CD4-positive, alpha-beta T cell treated with Interferon gamma for 1 hour (primary cell): ENCODE measurements around the gene RNF19B.
A peak's percentile ranks its signal among the peaks of the same experiment; 100 is the strongest.

ENCODE experiments used
- DNase-seq: peaks from one replicate; pipeline ENCODE4 v3.0.0-alpha.2; 2020

RNF19B gene

DNA sequence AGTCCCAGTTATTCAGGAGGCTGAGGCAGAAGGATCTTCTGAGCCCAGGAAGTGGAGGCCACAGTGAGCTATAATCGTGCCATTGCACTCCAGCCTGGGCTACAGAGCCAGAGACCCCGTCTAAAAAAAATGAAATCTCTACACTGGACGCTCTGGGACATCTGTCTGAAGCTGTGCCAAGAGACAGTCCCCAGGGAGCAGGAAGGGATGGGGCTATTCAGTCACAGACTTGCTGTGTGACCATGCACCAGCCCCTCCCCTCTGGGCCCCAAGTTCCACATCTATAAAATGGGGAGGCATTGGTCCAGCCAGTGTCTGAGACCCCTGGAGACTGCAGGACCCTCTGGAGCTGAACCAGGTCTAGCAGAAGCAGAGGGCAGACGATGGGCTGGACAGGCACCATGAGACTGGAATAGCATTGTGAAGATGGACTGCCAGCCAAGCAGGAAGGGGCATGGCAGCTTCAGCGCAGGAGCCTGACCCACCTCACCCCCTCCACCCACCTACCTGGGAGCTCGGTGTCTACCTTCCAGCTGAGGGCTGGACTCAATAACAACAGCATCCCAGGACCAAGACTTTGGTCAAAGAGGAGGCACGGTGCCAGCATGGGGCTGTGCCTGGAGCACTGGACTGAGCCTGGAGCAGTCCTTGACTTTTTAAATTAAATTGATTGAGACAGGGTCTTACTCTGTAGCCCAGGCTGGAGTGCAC lies 64.9 kb downstream of the RNF19B start:
- no peak for DNase-seq

DNA sequence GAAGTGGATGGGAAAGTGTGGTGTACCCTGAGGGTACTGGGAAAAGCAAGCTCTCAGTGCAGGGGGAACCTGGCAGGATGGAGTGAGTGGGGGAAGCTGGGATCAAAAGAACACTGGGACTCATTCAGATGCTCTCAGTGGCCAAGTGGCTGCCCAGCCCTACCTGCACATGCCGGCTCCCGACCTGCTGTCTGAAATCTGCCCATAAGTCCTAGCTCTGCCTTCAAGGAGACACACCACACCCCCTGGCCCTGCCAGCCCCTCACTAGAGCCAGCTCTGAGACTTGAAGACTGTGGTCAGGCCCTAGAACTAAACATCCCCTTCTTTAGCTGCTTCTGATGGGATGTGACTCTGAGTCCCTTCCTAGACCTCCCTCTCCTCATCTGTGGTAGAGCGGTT lies 65.7 kb downstream of the RNF19B start:
- DNase-seq, result no peak

DNA sequence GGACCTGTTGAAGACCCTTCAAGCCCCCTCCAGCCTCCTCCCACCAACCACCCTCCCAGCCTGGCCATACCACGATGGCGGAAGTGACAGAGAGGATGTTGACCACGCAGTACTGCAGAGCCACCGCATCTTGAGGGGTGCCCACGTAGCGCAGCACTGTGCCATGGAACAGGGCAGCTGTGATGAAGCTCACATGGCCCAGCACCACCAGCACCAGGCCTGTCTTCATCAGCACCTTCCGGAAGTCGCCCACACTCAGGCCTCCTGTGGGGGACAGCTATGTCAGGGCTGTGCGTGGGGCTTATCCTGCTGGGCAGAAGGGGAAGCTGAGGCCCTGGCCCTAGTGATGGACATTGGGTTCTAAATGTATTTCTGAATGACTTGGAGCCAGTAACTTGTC lies 66.6 kb downstream of the RNF19B start:
- DNase-seq, result no peak

DNA sequence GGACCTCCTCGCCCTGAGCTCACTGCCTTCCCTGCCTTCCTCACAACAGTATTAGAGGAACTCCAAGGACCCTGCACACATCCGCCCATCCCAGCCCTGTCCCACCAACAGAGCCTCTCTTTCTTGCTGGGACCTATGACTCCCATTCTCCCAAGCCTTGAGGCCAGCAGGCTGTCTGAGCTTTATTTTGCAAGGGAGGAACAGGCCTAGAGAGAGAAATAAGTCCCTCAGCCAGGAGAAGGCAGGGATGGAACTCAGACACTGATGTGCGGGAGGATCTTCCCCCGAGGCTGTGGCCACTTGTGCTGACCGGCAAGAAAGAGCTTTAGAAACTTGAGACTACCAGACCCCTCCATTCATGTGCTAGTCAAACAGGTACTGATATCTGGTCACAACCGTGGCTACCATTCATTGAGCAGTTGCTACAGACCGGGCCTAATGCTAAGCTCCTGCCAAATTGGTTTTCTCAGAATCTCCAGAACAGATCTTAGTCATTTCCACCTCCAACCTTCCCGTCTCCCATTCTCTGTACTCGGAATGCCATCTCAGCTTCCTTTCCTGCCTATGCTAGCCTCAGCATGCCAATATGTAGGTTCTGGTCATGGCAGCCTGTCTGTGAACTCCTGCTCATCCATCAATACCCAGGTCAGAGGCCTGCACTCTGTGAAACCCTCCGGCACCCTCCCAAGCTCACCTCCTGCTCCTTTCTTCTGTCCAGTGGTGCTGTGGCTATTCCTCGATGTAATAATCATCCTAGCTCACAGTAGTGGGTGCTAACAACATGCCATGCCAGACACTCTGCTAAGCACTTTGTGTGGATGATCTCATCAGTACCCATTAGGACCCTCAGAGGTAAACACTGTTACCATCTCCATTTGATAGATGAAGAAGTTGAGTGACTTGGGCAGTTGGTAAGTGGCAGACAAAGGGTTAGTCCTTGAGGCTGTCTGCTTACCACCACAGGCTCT lies 67.2 kb downstream of the RNF19B start:
- no peak for DNase-seq

DNA sequence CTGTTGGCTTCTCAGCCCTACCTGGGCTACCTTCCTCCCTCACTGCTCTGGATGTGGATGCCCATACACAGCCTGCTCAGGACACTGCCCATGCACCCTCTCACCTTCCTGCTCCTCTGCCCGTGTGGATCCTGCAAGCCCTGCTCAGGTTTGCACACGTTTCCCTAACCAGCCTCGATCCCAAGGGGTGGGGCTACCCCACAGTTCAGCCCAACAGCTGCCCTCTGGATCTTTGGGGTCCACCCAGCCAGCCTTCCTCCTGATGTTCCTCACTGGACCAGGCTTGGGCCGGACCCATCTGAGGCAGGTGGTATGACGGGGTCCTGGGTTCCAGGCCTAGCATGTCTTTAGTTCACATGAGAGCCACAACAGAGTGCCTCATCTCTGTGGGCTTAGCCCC lies 68.2 kb downstream of the RNF19B start:
- no peak for DNase-seq

DNA sequence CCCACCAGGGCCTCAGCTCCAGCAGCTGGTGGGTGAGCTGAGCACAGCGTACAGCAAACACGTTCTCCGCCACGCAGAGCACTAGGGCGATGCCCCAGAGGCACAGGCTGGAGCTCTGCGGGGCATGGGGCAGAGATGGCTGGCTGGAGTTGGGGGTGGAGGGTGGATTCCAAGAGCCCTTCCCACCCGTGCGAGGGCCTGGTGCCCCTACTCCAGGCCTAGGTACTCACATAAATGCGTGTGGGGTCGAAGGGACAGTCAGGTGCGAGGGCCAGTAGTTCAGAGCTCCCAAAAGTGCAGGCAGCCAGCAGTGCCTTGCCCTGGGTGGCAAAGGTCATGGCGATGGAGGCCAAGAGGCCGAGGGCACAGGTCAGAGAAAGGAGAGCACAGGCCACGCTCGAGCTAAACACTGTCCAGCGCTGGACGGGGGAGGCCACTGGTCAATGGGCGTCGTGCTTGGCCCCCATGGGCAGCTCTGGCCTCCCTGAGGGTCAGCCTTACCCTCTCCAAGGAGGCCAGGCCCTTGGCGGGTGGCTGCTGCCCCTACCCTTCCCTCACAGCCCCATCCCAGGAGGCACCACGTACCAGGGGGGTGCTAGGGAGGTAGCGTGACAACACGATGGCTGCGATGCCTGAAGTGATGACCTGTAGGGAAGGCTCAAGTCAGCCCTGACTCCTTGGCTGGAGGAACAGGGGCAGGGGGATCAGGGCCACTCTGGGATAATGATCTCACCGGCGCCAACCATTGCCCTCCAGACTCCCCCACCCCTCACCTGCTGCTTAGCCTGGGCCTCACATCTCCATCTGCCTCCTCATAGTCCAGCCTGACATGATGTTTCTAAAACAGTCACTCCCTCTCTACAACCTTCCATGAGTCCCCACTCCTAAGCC lies 69.0 kb downstream of the RNF19B start:
- no peak for DNase-seq

DNA sequence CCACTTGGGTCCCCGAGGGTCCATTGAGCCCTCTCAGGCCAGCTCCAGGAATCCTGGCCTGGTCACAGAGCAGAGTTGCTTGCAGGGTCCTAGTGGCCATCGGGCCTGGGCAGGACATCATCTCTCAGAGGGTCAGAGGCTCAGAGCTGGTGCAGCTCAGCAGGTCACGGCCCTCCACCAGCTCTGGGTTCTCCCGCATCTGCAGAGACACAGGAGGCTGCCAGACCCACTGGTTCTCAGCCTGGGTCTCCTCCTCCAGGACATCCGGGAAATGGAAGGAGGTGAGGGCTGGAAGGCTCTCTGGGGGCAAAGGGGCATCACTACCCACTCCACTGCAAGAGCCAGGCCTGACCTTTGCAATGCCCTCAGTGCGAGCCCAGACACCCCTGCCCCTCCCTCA lies 69.9 kb downstream of the RNF19B start:
- DNase-seq, result no peak

DNA sequence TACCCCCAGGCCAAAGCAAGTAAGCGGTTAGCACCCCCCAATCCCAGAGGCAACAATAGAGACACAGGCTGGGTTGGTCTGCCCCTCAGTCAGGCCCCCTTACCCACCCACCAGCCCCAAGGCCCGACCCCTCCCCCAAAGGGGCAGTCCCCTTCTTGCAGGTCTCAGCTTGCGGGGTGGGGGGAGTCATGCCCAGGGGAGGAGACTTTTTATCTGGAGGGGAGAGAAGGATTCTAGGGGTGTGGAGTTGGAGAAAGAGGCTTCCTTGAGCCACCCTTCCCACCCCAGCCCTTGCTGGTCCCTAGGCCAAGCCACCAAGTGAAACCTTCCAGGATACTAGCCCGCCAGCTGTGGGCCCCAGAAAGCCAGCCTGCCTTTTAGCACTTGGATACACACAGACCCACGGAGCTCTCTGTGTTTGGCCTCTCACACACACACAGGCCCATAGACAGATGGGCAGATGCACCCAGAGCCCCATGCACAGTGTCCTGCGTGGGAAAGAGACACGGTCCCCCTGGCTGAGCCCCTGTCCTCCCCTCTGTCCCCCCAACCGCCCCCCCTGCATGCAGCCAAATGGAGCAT lies 70.5 kb downstream of the RNF19B start:
- no peak for DNase-seq

DNA sequence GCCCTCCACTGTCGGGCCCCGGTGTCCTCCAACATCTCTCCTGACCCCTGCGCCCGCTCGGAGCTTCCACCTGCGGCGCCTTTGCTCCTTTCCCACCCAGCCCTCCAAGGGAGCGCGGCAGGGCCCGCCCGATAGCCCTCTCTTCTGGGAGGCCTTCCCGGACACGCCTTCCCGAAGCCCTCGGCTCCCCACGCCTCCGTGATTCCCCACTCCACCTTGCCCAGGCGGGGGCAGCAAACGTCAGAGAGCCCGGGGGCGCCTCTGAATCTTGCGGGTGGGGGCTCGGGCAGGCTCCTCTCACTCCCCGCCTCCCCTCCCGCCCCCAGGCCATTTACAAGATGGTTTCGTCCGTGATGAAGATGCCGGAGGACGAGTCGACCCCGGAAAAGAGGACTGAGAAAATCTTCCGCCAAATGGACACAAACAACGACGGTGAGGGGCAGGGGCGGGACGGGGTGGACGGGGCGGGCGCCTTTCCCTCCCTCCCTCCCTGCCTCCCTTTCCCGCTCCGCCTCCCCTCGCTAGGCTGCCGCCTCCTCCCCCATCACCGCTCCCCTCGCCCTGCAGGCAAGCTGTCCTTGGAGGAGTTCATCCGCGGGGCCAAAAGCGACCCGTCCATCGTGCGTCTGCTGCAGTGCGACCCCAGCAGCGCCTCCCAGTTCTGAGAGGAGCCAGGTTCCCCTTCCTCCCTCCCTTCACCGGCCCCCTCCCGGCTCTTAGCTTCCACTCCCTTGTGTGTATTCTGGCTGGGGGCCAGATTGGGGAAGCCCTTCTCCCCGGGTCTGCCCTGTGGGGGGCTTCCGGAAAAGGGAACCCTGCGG lies 71.2 kb downstream of the RNF19B start:
- DNase-seq, result no peak

DNA sequence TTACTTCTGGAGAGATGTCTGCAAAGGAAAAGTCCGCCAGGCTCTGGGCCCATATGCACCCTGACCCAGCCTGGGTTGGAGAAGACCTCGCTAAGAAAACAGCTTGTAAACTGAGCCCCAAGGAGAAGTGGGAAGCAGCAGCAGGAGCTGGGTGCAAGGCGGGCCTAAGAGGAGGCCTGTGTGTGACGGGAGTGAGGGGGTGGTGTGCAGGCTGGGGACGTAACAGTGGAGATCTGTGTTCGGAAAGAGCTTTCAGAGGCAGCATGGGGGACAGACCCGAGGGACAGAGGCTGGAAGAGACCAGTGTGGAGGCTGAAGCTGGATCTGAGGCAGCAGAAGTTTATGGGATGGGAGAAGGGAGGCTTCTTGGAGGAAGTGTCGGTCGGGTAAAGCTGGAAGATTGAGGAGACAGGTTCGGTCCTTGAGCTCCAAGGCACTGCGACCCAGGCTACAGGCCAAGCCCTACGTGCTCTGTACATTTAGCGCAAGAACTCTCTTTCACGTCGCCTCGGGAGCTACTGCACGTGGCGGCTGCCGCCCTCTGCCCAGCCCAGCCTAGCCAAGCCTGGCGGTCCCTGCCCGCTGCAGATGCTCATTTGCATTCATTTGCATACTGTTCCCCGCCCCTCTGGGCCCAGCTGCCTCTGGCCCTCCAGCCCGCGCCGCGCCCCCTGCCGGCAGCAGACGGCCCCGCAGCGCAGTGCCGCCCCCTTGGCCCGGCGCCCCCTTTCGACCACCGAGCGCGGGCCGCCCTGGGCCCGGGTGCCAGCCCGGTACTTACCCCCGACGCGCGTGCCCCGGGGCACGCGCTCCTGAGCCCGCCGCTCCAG lies 72.0 kb downstream of the RNF19B start:
- DNase-seq, result peak; percentile 22

DNA sequence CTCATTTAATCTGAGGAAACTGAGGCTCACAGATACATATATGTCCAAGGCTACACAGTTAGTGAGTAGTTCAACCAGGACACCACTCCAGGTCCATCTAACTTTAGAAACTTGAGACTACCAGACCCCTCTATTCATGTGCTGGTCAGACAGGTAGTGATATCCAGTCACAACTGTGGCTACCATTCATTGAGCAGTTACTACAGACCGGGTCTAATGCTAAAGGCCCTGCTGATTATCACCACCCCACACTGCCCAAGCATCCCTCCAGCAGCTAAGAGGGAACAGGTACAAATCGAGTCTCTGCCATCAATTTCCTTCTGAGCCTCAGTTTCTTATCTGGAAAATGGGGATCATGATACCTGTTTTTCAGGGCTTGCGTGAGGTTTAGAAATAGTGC lies 73.0 kb downstream of the RNF19B start:
- DNase-seq, result no peak

DNA sequence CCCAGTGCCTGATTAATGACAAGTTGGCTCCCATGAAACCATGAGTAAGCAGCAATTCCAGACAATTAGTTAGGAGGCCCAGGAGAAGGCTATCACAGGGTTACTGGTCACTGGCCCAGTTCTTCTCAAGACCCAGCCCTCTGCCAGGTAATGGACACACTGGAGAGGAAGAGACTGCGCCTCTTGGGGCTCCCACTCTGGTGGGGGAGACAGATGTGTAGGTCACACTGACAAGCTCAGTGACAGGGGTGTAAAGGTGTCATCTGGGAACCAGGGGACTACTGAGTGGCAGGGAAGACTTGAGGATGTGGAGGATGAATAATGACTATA lies 73.4 kb downstream of the RNF19B start:
- DNase-seq, result no peak

DNA sequence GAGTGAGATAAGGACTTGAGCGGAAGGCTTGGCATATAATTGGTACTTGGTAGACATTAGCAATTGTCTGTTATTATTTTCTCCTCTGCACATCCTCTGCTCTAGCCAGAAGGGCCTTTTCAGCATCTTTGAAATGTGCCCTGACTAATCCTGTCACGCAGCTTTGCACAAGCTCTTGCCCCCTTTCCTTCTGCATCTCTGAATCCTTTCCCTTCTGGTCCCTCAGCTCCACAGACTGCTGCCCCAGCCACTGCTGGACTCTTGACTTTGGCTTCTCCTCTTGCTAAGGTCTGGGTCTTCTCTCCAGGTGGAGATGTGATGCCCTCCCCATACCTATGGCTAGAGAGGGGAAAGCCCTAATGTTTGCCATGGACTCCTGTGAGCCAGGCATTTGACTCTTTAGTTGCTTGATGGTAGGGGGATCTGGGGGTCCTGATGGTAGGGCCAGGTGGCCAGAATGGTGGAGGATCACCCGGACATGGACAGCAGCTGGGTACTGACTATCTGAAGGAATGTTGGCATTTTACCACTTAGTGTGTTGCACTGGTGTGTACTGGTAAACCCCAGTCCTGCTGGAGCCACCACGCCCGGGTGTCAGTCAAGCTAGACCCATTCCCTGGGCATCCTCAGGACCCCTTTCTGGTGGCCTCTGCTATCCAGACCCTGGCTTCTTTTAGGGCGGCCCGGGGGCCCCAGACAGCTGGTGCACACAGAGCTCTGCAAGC lies 73.9 kb downstream of the RNF19B start:
- DNase-seq, result no peak

DNA sequence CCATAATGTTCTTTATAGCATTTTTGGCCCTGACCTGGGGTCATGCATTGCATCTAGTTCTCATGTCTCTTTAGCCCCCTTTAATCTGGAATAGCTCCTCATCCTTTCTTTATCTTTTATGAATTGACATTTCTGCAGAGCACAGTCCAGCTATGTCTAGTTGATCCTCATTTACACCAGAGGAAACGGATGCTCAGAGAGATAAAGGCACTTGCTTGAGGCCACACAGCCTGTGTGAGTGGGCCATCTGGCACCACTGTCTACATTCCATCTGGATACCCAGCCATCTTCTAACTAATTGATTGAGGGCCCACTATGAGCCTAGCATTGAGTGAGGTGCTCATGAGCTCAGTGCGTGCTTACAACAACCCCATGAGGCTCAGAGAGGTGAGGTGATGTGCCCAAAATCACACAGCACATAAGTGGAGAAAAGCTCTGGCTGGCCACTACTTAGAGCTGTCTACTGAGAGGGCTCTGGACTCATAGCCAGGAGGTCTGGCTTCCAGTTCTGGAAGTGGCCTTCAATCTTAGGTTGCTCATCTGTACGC lies 74.8 kb downstream of the RNF19B start:
- DNase-seq, result no peak

DNA sequence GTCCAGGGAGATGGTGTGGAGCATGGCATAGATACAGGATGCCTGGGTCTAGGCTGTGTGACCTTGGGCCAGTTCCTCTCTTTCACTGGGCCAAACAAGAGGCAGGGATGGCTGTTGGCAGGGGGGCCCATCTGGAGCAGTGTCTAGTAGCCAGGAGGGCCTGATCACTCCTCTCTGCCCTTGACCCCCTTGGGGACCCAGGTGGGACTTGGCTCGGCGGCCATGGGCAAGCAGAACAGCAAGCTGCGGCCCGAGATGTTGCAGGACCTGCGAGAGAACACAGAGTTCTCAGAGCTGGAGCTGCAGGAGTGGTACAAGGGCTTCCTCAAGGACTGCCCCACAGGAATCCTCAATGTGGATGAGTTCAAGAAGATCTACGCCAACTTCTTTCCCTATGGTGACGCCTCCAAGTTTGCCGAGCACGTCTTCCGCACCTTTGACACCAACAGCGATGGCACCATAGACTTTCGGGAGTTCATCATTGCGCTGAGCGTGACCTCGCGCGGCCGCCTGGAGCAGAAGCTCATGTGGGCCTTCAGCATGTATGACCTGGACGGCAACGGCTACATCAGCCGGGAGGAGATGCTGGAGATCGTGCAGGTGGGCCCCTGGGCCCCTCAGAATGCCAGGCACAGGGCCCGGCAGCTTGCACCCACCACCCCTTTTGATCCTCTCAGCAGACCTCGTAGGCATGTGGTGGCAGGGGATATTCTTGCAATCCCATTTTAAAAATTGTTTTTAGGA lies 75.8 kb downstream of the RNF19B start:
- no peak for DNase-seq

DNA sequence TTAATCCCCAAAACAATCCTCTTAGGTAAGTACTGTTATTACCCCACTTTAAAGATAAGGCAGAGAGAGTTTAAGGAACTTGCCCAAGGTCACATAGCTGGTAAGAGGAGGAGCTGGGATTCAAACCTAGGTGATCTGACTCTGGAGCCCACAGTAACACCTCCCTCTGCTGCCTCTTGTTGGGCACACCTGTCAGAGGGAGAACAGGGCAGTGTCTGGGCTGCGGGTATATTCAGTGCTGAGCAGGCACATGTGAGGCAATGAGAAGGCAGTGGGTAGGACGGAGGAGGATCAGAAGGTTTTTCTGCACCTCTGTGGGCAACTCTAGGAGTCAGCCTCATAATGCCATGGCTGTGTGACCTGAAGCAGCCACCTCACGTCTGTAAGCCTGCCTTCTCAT lies 76.5 kb downstream of the RNF19B start:
- DNase-seq, result no peak

DNA sequence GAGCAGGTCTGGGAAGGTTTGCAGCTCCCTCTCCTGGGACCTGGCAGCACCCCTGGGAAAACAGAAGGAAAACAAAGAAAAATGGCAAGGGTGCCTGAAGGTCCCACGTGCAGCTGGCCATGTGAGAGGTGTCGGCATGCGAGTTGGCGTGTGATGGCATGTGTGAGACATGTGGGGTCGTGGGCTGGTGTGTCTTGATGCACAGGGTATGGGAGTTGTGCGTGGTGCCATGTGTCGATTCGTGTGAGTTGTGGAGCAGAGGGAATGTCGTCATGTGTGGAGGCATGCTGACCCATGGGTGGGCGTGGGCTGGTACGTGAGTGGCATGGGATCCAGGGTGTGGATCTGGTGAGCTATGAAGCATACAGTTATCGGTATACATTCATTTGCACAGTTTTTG lies 77.0 kb downstream of the RNF19B start:
- DNase-seq, result no peak

DNA sequence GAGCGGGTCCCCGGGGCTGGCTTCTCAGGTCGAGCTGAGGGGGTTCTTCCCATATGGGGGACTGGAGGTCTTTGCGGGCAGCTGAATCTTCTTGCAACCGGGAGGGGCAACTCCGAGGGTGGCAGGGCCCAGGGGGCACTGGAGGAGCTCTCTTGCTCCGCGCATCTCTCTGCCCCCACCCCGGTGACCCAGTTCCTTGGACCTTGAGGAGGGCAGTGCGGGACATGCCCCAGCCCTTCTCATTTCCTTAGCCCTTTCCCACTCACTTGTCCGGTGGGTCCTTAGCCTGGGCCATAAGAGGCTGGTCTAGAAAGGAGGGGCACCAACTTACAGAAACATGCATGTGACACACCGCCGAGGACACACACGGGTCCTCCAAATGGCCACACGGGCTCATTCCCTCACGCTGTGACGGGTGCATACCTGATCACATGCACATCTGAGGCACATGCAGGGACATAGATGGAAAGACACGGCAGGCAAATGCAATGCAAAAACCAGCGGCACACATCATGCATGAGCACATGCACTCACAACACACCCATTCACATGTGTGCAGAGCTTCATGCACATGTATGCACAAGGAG lies 77.7 kb downstream of the RNF19B start:
- no peak for DNase-seq
